Measurements from ENCODE around the gene DNAI2.
"Not testable (repeated sequence)": the region's sequence is repeated elsewhere in the genome, so short reads cannot be mapped to it uniquely, and the experiment has no call there.

The DNAI2 gene

GRCh38 chr17:74276541-74277009 is 2.5 kb downstream of the DNAI2 start:
- no peak for DNase-seq

- no peak for DNase-seq
Observed at GRCh38 chr17:74277935-74278334, 3.9 kb downstream of the DNAI2 start.

- DNase-seq = not testable (repeated sequence)
Observed at GRCh38 chr17:74279617-74280016, 5.6 kb downstream of the DNAI2 start.

- DNase-seq = no peak
Observed at GRCh38 chr17:74280093-74280513, 6.1 kb downstream of the DNAI2 start.

- DNase-seq = no peak
Observed at GRCh38 chr17:74281799-74282198, 7.8 kb downstream of the DNAI2 start.

- DNase-seq = not testable (repeated sequence)
Observed at GRCh38 chr17:74282274-74282586, 8.2 kb downstream of the DNAI2 start.

GRCh38 chr17:74282587-74283370 is 8.7 kb downstream of the DNAI2 start:
- DNase-seq = no peak

- DNase-seq = no peak
Observed at GRCh38 chr17:74283371-74283673, 9.3 kb downstream of the DNAI2 start.

GRCh38 chr17:74287031-74287602 is 13.1 kb downstream of the DNAI2 start:
- DNase-seq = no peak

- DNase-seq = no peak
Observed at GRCh38 chr17:74288785-74289184, 14.8 kb downstream of the DNAI2 start.

GRCh38 chr17:74289688-74290087 is 15.7 kb downstream of the DNAI2 start:
- DNase-seq = no peak

- DNase-seq = no peak
Observed at GRCh38 chr17:74290340-74290739, 16.3 kb downstream of the DNAI2 start.

- no peak for DNase-seq
Observed at GRCh38 chr17:74292495-74292894, 18.5 kb downstream of the DNAI2 start.

GRCh38 chr17:74295625-74296547 is 21.9 kb downstream of the DNAI2 start:
- no peak for DNase-seq

GRCh38 chr17:74296548-74296936 is 22.5 kb downstream of the DNAI2 start:
- DNase-seq = no peak

- DNase-seq = no peak
Observed at GRCh38 chr17:74297941-74298340, 23.9 kb downstream of the DNAI2 start.

GRCh38 chr17:74298778-74299177 is 24.7 kb downstream of the DNAI2 start:
- DNase-seq = no peak

- no peak for DNase-seq
Observed at GRCh38 chr17:74299226-74300009, 25.4 kb downstream of the DNAI2 start.

- DNase-seq = no peak
Observed at GRCh38 chr17:74303305-74303704, 29.3 kb downstream of the DNAI2 start.

GRCh38 chr17:74304184-74304583 is 30.1 kb downstream of the DNAI2 start:
- no peak for DNase-seq

GRCh38 chr17:74305865-74306654 is 32.0 kb downstream of the DNAI2 start:
- DNase-seq = no peak
